Pulmonary artery endothelial cell (primary cell): ENCODE results near the gene HUNK. TPM values are rescaled to one million over a fixed set of nuclear protein-coding genes. Genes with fewer than 3 reads are reported as not detected.
"Not testable (repeated sequence)": the region's sequence is repeated elsewhere in the genome, so short reads cannot be mapped to it uniquely, and the experiment has no call there.

Experiments used
- DNase-seq: peaks from one replicate; pipeline ENCODE4 v3.0.0-alpha.2; 2011; ENCODE audit warnings: low read depth, low spot score
- total RNA-seq: library from RNA; depleted of rRNA; stranded (reverse); fragments of >200 nt; gene quantifications from 2 replicates; pipeline ENCODE4 v1.2.3, GENCODE V29; 2014

HUNK gene
- total RNA-seq, 1 donor from 2014 or later, result not detected

GRCh38 chr21:31918250-31918775, 45.5 kb downstream of the HUNK start:
- DNase-seq, result no peak

GRCh38 chr21:31920275-31920674, 47.5 kb downstream of the HUNK start:
- no peak for DNase-seq

- no peak for DNase-seq
Measured at GRCh38 chr21:31921079-31921478, 48.3 kb downstream of the HUNK start.

- DNase-seq, result no peak
Measured at GRCh38 chr21:31922881-31923280, 50.1 kb downstream of the HUNK start.

- no peak for DNase-seq
Measured at GRCh38 chr21:31923756-31924155, 50.9 kb downstream of the HUNK start.

- DNase-seq, result no peak
Measured at GRCh38 chr21:31924548-31924947, 51.7 kb downstream of the HUNK start.

GRCh38 chr21:31926498-31926897, 53.7 kb downstream of the HUNK start:
- no peak for DNase-seq

GRCh38 chr21:31927689-31928353, 55.0 kb downstream of the HUNK start:
- no peak for DNase-seq

GRCh38 chr21:31928656-31929055, 55.8 kb downstream of the HUNK start:
- no peak for DNase-seq

- no peak for DNase-seq
Measured at GRCh38 chr21:31929548-31929947, 56.7 kb downstream of the HUNK start.

- no peak for DNase-seq
Measured at GRCh38 chr21:31930001-31930400, 57.2 kb downstream of the HUNK start.

GRCh38 chr21:31931644-31932469, 59.0 kb downstream of the HUNK start:
- no peak for DNase-seq

GRCh38 chr21:31932470-31932764, 59.6 kb downstream of the HUNK start:
- DNase-seq, result no peak

- no peak for DNase-seq
Measured at GRCh38 chr21:31937303-31937702, 64.5 kb downstream of the HUNK start.

- DNase-seq, result no peak
Measured at GRCh38 chr21:31938330-31939301, 65.8 kb downstream of the HUNK start.

- DNase-seq, result no peak
Measured at GRCh38 chr21:31941694-31942093, 68.9 kb downstream of the HUNK start.

GRCh38 chr21:31943561-31943960, 70.7 kb downstream of the HUNK start:
- no peak for DNase-seq

GRCh38 chr21:31945141-31945540, 72.3 kb downstream of the HUNK start:
- DNase-seq, result no peak

GRCh38 chr21:31945546-31945945, 72.7 kb downstream of the HUNK start:
- DNase-seq, result no peak

- DNase-seq, result no peak
Measured at GRCh38 chr21:31946231-31946630, 73.4 kb downstream of the HUNK start.

- not testable (repeated sequence) for DNase-seq
Measured at GRCh38 chr21:31946876-31947550, 74.2 kb downstream of the HUNK start.
